HG02970 (cell line): ENCODE measurements around the gene CPM.
"Not testable (repeated sequence)": the region's sequence is repeated elsewhere in the genome, so short reads cannot be mapped to it uniquely, and the experiment has no call there.

ENCODE experiments used
- ATAC-seq: cut with Tn5 transposase; IDR thresholded peaks from one replicate; pipeline ENCODE4 v1.9.1; 2021; ENCODE audit warnings: mild to moderate bottlenecking, moderate library complexity, moderate number of reproducible peaks; ENCODE audit not compliant: unreplicated experiment, low FRiP score

CPM gene

DNA sequence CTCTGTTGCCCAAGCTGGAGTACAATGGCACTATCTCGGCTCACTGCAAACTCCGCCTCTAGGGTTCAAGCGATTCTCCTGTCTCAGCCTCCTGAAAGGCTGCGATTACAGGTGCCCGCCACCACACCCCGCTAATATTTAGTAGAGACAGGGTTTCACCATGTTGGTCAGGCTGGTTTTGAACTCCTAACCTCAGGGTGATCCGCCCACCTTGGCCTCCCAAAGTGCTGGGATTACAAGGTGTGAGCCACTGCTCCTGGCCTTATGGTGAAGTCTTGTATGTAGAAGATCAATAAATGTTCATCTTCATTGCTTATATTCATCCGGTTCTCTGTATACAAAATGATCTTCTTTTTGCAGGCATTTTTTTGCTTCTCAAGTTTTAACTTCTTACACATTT, 77.2 kb downstream of the CPM start:
- no peak for ATAC-seq

DNA sequence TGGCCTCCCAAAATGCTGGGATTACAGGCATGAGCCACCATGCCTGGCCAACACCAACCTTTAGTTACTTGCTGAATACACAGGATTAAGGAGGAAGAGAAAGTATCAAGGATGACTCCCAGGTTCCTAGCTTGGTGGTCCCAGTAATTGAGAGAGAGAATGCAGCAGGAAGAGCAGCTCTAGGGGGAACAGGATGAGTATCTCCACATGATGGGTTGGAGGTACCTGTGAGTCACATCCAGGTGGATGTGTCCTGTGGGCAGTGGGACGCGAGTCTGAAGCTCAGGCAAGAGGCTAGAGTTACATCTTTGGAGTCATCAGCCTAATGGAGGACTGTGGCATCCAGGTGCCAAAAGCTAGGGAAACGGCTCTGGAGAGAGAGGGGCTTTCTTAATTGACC, 77.9 kb downstream of the CPM start:
- no peak for ATAC-seq

DNA sequence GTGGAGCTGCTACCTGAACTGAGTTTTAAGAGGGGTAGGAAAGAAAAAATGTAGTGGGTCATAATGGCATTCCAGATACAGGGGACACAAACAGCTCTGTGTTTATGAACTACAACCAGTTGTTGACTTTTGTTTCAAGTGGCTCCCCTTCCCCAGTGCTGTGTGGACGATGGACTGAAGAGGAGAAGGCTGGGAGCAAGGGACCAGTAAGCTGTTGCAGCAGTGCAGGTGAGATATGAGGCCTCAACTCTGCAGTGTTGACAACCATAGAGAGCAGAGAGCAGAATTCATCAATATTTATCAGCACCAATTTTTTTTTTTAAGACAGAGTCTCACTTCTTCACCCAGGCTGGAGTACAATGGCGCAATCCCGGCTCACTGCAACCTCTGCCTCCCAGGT, 78.4 kb downstream of the CPM start:
- ATAC-seq = no peak

DNA sequence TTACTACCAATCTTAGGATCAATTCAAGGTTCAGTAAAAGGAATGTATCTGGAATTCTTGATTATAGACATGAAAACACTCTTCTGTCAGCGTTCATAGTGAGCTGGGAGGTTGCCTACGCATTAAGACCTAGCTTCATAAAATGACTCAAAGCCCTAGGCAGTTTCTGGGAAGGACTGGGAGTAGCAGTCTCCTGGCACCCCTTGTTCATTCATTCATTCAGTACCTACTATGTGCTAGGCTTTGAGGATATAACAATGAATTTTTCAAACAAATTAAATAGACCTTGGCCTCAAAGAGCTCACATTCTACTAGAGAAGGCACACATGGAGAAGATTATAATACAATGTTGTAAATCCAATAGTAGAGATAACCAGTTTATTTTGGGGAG, 78.9 kb downstream of the CPM start:
- ATAC-seq = no peak

DNA sequence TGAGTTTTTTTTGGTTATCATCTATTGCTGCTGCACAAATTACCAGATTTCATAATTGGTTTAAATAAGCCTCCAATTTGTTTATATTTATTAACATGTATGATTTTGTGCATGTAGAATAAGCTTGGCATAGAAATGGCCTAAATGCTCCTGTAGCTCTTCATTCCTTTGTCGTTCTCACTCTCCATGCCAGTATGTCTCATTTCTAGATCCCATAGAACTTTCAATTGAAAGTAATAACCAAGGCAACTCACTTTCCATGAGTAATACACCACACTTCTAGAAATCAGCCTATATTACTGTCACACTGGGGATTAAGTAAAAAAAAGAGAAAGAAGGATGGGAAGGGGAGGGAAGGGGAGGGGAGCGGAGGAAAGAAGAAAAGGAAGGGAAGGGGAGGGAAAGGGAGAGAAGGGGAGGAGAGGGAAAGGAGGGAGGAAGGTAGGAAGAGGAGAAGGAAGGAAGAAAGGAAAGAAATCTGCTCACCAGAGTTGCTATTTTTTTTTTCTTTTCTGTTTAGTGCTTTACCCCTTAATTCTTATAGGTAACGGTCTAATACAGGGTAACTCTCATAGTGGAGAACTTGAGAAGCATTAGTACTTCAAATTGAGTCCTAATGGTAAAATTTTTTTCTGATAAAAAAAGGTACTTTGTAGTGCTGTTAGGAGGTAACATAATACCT, 79.4 kb downstream of the CPM start:
- ATAC-seq = no peak

DNA sequence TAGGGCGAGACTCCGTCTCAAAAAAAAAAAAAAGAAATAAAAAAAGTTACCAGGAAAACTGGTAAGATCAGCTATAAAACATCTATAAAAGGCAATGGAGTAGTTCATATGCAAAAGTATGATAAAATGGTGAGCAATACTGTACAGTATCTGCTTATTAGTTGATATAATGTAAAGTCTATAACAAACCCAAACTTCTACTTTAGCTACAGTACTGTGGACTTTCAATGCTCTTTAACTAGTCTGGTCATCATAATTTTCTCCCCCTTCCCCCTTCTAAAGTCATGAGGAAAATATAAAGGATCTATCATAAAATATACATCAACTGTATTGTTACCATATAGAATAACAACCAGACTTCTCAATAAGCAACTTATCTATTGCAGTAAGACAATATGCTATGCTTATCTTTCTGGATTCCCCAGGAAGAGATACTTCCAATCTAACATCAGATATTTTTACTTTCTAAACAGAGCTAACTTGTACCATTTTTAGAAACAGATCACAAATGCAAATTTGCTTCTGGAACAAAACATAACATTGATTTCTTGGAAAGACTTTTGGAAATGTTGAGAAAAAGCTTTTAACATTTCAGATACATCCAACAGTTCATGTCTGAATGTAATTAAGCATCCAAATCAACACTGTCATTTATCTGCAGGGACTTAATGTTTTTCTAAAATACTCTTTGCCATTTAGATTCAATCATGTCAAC, 81.2 kb downstream of the CPM start:
- ATAC-seq = no peak

DNA sequence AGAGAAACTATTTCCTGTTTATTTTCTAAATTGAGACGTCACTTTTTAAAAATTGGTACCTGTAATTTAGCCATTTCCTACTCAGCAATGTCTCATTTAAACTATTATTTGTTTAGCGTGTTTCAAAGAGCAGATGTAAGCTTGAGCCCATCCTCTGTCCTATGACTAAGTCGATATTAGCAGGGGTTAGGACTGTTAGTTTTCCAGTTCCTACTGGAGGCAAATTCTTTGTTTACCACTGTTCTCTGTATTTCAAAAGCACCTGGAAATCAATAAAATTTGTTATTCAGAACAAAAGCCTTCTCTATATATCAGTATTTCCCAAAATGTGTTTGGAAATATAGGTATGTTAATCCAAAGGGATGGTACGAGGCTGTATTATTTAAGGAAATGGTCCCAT, 82.6 kb downstream of the CPM start:
- no peak for ATAC-seq

DNA sequence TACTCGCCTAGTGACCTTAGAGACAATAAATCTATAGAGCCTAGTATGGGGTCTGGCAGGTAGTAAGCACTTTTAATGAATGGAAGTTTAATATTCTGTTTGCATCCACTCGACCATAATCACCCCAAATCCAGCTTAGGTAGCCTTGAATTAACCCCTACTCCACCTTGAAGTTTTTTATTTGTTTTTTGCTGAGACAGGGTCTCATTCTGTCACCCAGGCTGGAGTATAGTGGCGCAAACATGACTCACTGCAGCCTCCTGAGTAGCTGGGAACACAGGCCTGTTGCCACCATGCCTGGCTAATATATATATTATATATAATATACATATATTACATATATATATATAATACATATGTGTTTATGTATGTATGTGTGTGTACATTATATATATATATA, 86.2 kb downstream of the CPM start:
- ATAC-seq = no peak

DNA sequence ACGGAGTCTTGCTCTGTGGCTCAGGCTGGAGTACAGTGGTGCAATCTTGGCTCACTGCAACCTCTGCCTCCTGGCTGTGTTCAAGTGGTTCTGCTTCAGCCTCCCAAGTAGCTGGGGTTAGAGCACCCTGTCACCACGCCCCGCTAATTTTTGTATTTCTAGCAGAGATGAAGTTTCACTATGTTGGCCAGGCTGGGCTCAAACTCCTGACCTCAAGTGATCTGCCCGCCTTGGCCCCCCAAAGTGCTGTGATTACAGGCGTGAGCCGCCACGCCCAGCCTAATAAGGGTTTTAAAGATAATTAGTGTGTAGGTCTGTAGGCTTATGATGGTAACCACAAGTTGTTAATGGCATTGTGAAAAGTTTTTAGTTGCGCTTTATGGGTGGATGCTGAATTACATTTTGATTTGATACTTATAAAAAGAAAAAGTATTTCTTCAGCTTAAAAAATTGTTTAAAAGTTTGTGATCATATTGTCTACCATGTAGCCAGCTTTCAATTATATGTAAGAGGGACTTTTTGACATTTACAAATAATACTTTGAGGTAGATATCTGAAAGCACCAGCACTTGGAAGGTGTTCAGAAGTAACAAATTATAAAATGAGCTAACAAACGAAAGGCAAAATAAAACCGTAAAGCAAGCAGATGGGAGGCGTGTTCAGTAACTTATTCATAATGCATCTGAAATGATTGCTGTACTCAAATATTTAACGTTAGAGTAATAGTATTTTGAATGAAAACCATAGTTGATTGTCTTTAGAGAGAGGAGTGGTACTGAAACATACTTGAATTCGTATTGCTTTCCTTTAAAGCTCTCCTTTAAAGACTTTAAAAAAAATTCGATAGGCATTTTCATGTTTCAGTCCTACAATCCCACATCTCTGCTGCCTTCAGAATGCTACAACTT, 87.9 kb downstream of the CPM start:
- no peak for ATAC-seq

DNA sequence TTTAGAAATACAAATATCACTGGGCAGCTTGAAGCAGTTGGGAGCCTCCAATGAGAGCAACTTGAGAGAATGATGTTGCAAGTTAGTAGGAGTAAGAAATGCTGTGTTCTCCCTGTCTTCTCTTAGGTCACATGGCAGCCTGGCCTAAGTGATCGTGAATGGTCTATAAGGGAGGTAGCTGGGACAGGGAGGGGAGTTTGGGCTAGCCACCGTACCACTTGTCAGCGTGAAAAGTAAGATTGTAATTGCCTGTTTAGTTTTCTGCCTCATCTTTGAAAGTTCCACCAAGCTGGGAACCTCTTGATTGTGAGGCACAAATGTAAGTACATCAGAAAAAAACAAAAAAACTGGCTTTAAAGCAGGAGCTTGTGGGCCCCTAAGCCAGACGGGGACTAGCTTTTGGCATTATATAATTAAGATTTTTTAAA, 88.6 kb downstream of the CPM start:
- no peak for ATAC-seq

DNA sequence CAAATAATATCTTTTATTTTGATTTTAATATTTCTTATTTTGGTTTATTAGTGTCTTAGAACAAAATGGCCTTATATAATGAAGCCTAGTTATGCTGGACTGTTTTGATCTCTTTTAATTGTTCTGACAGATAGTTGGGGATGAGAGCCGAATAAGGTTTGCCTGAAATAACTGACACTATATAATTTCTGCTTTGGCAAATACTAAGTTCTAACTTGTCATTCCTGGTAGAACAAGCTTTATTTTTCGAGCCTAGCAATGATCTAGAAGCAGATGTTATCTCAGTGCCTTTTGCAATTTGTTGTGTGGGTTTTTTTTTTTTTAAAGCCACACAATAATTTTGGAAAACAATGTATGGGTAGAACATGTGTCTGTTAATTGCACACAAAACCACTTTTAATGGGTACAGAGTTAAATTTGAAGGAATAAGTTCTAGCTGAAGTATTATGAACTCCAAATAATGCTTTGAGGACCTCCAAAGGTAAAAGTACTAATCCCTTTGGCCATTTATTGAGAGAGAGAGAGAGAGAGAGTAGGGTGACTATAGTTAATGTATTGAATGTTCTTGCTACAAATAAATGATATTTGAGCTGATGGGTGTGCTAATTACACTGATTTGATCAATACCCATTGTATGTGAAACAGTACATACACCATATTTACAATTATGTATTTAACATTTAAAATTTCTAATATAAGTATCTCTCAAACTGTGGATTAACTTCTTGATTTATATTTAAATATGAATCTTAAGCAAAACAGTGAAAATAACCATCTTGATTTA, 90.0 kb downstream of the CPM start:
- ATAC-seq = no peak

DNA sequence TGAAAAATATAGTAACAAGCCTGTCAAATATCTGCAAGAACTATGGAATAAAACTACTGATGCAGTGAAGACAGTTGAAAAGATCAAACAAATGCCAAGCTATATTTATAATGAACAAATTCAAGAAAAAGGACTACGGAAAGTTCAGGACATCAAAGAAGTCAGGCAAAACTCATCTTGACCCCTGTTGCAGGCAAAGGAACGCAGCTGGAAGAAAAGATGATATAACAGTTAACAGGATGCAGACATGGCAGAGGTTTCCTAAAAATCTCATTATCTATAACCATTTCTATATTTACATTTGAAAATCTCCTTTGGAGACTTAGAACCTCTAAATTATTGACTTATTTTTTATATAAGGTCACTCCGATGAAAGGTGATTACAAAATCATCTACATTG, 90.8 kb downstream of the CPM start:
- no peak for ATAC-seq

DNA sequence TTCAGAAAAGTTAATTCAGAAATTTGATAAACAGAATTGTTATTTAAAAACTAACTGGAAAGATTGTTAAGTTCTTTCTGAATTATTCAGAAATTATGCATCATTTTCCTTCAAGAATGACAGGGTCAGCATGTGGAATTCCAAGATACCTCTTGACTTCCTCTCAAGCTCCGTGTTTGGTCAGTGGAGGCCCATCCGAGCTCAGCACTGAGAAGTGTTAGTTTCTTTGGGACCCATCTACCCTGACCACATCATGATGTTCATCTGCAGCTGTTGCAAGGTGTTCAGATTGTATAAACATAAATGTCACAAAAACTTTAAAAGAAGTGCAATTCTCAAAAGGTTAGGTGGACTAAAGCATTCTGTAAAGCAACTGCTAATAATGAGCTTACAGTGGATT, 91.3 kb downstream of the CPM start:
- ATAC-seq = no peak

DNA sequence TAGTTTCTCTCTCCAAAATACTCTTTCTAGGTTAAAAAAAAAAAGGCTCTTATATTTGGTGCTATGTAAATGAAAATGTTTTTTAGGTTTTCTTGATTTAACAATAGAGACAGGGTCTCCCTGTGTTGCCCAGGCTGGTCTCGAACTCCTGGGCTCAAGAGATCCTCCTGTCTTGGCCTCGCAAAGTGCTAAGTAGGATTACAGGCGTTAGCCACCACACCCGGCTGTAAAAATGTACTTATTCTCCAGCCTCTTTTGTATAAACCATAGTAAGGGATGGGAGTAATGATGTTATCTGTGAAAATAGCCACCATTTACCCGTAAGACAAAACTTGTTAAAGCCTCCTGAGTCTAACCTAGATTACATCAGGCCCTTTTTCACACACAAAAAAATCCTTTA, 91.8 kb downstream of the CPM start:
- not testable (repeated sequence) for ATAC-seq

DNA sequence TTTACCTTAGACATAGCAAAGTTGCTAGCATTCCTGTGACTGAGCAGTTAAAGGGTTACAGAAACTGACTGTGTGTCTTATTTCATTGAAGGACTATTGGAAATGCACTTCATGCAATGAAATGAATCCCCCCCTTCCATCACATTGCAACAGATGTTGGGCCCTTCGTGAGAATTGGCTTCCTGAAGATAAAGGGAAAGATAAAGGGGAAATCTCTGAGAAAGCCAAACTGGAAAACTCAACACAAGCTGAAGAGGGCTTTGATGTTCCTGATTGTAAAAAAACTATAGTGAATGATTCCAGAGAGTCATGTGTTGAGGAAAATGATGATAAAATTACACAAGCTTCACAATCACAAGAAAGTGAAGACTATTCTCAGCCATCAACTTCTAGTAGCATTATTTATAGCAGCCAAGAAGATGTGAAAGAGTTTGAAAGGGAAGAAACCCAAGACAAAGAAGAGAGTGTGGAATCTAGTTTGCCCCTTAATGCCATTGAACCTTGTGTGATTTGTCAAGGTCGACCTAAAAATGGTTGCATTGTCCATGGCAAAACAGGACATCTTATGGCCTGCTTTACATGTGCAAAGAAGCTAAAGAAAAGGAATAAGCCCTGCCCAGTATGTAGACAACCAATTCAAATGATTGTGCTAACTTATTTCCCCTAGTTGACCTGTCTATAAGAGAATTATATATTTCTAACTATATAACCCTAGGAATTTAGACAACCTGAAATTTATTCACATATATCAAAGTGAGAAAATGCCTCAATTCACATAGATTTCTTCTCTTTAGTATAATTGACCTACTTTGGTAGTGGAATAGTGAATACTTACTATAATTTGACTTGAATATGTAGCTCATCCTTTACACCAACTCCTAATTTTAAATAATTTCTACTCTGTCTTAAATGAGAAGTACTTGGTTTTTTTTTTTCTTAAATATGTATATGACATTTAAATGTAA, 93.5 kb downstream of the CPM start:
- ATAC-seq = no peak

DNA sequence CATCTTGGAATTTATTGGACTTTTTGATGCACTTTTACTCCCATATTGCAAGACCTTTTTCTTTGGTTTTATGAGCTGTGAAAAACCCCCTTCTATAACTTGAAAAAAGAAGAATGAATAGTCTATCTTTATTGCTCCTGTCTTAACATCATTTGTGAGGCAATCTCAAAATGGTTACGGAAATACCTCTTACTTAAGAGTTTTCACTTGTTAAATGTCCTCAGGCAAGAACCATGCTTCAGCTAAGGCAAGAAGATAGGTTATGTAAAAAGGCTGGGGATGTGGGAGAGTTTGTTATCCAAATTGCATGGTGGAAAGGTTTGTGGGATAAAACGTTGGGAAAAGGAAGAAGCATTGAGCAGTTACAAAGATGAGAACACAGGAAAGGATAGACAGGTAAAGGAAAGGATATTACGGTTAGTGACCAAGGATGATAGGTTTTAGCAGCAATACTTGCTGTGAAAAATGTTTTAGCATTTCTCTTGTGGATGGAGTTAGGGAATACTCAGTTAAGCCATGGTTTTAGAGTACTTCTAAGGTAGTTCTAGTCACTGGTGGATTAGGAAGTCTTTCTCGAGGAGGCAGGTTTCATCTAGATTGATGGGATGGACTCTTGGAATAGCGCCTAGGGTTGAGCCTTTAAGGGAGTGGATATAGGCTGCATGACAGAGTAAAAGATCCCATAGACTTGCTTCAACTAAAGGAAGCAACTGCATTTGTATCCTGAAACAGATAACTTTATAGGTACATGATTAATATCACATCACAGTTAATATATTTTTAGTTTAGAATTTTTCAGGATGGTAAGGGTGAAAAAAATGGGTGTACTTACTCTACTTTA, 94.7 kb downstream of the CPM start:
- no peak for ATAC-seq

DNA sequence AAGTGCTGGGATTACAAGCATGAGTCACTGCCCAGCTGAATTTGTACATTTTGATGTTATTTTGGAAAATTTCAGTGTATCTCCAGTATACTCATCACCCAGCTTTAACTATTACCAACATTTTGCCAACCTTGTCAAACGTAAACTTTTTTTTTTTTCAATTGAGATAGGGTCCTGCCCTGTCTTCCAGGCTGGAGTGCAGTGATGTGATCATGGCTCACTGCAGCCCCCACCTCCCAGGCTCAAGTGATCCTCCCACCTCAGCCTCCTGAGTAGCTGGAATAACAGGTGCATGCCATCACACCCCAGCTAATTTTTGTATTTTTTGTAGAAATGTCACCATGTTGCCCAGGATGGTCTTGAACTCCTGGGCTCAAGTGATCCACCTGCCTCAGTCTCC, 95.8 kb downstream of the CPM start:
- ATAC-seq = no peak

DNA sequence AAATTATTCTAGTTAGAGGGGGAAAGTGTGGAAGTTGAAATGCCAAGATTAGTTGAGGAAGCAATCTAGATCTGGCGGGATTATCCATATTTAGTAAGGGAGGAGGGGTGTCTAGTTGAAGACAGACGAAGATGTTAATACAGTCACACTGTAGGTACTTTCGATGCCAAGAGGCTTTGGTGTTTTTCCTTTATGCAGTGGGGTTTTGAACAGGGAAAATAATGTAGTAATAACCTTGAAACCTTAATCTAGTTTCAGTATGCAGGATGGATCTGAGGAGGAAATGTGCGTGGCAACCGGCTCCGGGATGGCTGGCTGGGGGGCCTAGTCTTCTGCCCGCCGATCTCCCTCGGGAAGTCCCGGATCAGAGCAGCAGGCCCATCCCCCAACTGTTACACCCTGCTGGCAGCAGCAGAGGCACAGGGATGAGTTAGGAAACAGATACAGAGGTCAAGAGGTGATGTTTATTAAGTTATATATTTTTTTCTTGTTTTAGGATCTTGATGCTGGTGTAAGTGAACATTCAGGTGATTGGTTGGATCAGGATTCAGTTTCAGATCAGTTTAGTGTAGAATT, 97.5 kb downstream of the CPM start:
- no peak for ATAC-seq
